ENCODE results near the gene SRRD.
"Not testable (repeated sequence)": the region's sequence is repeated elsewhere in the genome, so short reads cannot be mapped to it uniquely, and the experiment has no call there.

Gene SRRD

GRCh38 chr22:26522592-26522991 lies 38.9 kb downstream of the SRRD start:
- H3K4me1 Mint-ChIP-seq, result no peaks in the 10 kb centered on the region

DNA sequence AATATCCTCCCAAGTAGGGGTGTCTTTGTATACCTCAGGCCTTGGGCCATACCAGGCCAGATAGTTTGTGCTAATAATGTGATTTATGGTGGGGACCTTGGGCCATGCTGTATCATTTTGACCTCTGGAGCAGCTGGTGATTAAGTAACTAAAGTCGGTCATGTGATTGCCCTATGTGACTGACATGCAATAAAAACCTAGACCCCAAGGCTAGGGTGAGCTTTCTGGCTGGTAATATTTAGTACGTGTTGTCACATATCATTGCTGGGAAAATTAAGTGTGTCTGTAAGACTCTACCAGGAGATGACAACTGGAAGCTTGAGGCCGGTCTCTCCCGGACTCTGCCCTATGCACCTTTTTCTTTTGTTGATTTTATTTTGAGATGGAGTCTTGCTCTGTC lies 41.2 kb downstream of the SRRD start:
- Mint-ChIP-seq H3K9me3 (no peaks in the 10 kb centered on the region), H3K4me1 (no peaks in the 10 kb centered on the region), H3K4me3 (no peak overlapping the region), H3K27ac (no peak overlapping the region), H3K36me3 (ENCODE audit: low read depth) (no peaks in the 10 kb centered on the region), H3K27me3 (ENCODE audit: low read depth, poor library complexity) (no peaks in the 10 kb centered on the region)
- no peak for DNase-seq
- no peak for TF ChIP-seq CTCF (IDR thresholded peaks at IDR 0.05)

More at GRCh38 chr22:26522592-26522991, 38.9 kb downstream of the SRRD start:
- DNase-seq, result no peak
- Mint-ChIP-seq H3K27ac (peak overlapping the region; percentile 68), H3K4me3 (no peak overlapping the region), H3K36me3 (ENCODE audit: low read depth) (no peaks in the 10 kb centered on the region), H3K9me3 (no peaks in the 10 kb centered on the region), H3K27me3 (ENCODE audit: low read depth, poor library complexity) (no peaks in the 10 kb centered on the region)
- TF ChIP-seq CTCF (IDR thresholded peaks at IDR 0.05), result no peak

DNA sequence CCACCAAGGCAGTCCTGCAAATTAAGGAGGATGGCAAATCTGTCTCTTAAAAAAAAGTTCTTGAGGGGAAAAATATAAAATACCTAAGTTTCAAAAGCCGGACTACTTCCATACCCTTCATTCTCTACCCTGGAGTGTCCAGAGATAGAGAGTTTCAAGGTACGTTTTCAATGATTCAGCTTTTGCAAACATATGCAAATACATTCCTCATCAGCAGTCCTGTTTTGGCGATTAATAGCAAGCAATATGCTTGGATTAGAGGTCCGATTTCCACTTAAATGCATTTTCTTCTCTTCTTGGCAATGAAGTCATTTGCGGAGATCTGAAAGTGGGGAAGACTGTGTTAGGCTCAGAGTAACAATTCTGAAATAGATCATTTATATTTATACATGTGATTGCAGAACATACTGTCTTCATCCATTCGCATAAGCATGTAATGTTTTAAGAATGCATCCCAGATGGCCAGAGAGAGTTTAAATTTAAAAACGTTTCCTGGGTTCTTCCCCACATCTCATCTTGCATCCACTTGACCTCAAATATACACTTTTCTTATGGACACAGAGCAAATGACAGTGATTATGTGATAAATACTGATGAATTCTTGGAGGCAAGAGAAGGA lies 42.4 kb downstream of the SRRD start:
- DNase-seq, result no peak
- no peak overlapping the region for H3K27ac Mint-ChIP-seq
- no peaks in the 10 kb centered on the region for H3K36me3 Mint-ChIP-seq (ENCODE audit: low read depth)
- H3K27me3 Mint-ChIP-seq (ENCODE audit: low read depth, poor library complexity), result no peaks in the 10 kb centered on the region
- H3K9me3 Mint-ChIP-seq, result no peaks in the 10 kb centered on the region
- TF ChIP-seq CTCF (IDR thresholded peaks at IDR 0.05), result no peak
- H3K4me3 Mint-ChIP-seq, result no peak overlapping the region
- no peaks in the 10 kb centered on the region for H3K4me1 Mint-ChIP-seq

DNA sequence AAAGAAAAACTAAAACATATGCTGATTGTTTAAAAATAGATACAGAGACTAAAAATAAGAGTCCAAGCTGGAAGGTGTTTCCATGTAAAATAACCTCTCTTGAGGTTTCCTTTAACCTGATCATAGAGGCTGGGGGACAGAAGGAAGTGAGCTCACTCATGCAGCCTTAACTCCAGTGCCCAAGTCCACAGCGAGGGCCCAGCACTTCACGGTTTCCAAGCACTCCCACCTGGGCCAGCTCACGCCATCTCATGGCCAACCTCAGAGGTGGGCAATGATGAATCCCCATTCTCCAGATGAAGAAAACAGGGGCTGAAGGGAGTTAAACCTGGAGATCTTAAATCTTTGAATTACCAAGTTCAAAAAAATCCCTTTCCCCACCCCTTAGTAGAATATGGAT lies 43.5 kb downstream of the SRRD start:
- no peaks in the 10 kb centered on the region for H3K27me3 Mint-ChIP-seq (ENCODE audit: low read depth, poor library complexity)
- no peak for TF ChIP-seq CTCF (IDR thresholded peaks at IDR 0.05)
- H3K4me1 Mint-ChIP-seq, result no peaks in the 10 kb centered on the region
- no peak overlapping the region for H3K27ac Mint-ChIP-seq
- H3K4me3 Mint-ChIP-seq, result no peak overlapping the region
- DNase-seq, result no peak
- H3K9me3 Mint-ChIP-seq, result no peaks in the 10 kb centered on the region
- no peaks in the 10 kb centered on the region for H3K36me3 Mint-ChIP-seq (ENCODE audit: low read depth)

- no peaks in the 10 kb centered on the region for H3K4me1 Mint-ChIP-seq
- peak overlapping the region; percentile 17 for H3K27ac Mint-ChIP-seq
- no peak overlapping the region for H3K4me3 Mint-ChIP-seq
- TF ChIP-seq CTCF (IDR thresholded peaks at IDR 0.05), result no peak
- no peak for DNase-seq
- no peaks in the 10 kb centered on the region for H3K27me3 Mint-ChIP-seq (ENCODE audit: low read depth, poor library complexity)
- H3K36me3 Mint-ChIP-seq (ENCODE audit: low read depth), result no peaks in the 10 kb centered on the region
- H3K9me3 Mint-ChIP-seq, result no peaks in the 10 kb centered on the region
Measured at GRCh38 chr22:26527574-26528465, 44.1 kb downstream of the SRRD start.

GRCh38 chr22:26528518-26528917 lies 44.8 kb downstream of the SRRD start:
- not testable (repeated sequence) for H3K27ac Mint-ChIP-seq; H3K4me3 Mint-ChIP-seq; DNase-seq; H3K36me3 Mint-ChIP-seq (ENCODE audit: low read depth); H3K9me3 Mint-ChIP-seq; H3K4me1 Mint-ChIP-seq; H3K27me3 Mint-ChIP-seq (ENCODE audit: low read depth, poor library complexity)

All from nephron progenitor cell (in vitro differentiated cells).